Erythroblast (primary cell): ENCODE measurements around the gene TRIM7.

Source experiments
- GATA1 ChIP-seq: IDR thresholded peaks from 2 replicates; pipeline ENCODE4 v1.6.1; 2011; ENCODE audit warnings: low read depth, mild to moderate bottlenecking, control low read depth, low read length, moderate library complexity
- POLR2A ChIP-seq: IDR thresholded peaks from 2 replicates; pipeline ENCODE4 v1.6.1; 2011; ENCODE audit warnings: mild to moderate bottlenecking, low read length

- TF ChIP-seq POLR2A (no peak), GATA1 (no peak)
Measured at GRCh38 chr5:181188700-181189362, 16.2 kb downstream of the TRIM7 start.
